Bone marrow (tissue), 2 donors: Measurements from ENCODE around the gene ACP1.
A peak's percentile ranks its signal among the peaks of the same experiment; 100 is the strongest.

Experiments used
- DNase-seq, 2 donors: peaks; one replicate each; lab custom pipeline; 2025; lab: John Stamatoyannopoulos, UW

ACP1 gene

GRCh38 chr2:264493-265468 is at the start of gene ACP1:
Gene ACP1 (plus strand): TSS chr2:264947. CDS start chr2:264965, 18 bp downstream.
- DNase-seq, result peak; percentile 73 to 77

- no peak for DNase-seq
These were observed 48.7 kb upstream of the ACP1 start for GRCh38 chr2:216068-216467.

- DNase-seq, result no peak
These were observed 41.3 kb upstream of the ACP1 start for GRCh38 chr2:223451-223850.

- DNase-seq, result no peak
These were observed 40.6 kb upstream of the ACP1 start for GRCh38 chr2:223971-224760.

- no peak for DNase-seq
These were observed 36.6 kb upstream of the ACP1 start for GRCh38 chr2:228115-228514.

- DNase-seq, result no peak
These were observed 36.0 kb upstream of the ACP1 start for GRCh38 chr2:228518-229278.

GRCh38 chr2:231521-232185 is 33.1 kb upstream of the ACP1 start:
- no peak for DNase-seq

- DNase-seq, result no peak
These were observed 31.7 kb upstream of the ACP1 start for GRCh38 chr2:233030-233429.

GRCh38 chr2:234421-234820 is 30.3 kb upstream of the ACP1 start:
- no peak for DNase-seq

- no peak for DNase-seq
These were observed 27.7 kb upstream of the ACP1 start for GRCh38 chr2:236993-237539.

GRCh38 chr2:237878-238277 is 26.9 kb upstream of the ACP1 start:
- DNase-seq, result no peak

GRCh38 chr2:238431-238830 is 26.3 kb upstream of the ACP1 start:
- no peak for DNase-seq

GRCh38 chr2:238869-239268 is 25.9 kb upstream of the ACP1 start:
- DNase-seq, result no peak

GRCh38 chr2:244547-244946 is 20.2 kb upstream of the ACP1 start:
- no peak for DNase-seq

GRCh38 chr2:246489-247144 is 18.1 kb upstream of the ACP1 start:
- peak in 1 of 2 donors; percentile 56 for DNase-seq

GRCh38 chr2:248724-249123 is 16.0 kb upstream of the ACP1 start:
- DNase-seq, result no peak

GRCh38 chr2:249538-250042 is 15.2 kb upstream of the ACP1 start:
- no peak for DNase-seq

- DNase-seq, result no peak
These were observed 12.6 kb upstream of the ACP1 start for GRCh38 chr2:252001-252602.

- no peak for DNase-seq
These were observed 11.5 kb upstream of the ACP1 start for GRCh38 chr2:253202-253638.

- DNase-seq, result no peak
These were observed 10.5 kb upstream of the ACP1 start for GRCh38 chr2:254241-254640.
